GM21423 (cell line): Measurements from ENCODE around the gene COPS4.
"Not testable (repeated sequence)": the region's sequence is repeated elsewhere in the genome, so short reads cannot be mapped to it uniquely, and the experiment has no call there.

ENCODE experiments used
- ATAC-seq: cut with Tn5 transposase; IDR thresholded peaks from one replicate; pipeline ENCODE4 v1.9.1; 2021; ENCODE audit warnings: mild to moderate bottlenecking, moderate library complexity; ENCODE audit not compliant: unreplicated experiment

Gene COPS4

DNA sequence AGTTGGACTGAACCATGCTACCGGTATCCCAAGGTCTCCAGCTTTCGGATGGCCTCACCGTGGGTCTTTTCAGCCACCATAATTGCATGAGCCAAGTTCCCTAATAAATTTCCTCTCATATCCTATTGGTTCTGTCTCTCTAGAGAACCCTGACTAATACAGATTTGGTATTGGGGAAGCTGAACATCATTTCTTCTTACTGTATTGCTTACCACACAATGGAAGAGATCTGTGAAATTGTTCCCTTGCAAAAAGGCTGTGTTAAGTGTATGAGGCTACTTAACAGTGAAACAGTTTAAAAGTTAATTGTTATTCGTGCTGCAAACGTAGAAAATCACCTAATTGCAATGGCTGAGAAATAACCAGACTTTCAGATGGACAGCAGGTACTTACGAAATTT, 45.6 kb downstream of the COPS4 start:
- no peak for ATAC-seq

DNA sequence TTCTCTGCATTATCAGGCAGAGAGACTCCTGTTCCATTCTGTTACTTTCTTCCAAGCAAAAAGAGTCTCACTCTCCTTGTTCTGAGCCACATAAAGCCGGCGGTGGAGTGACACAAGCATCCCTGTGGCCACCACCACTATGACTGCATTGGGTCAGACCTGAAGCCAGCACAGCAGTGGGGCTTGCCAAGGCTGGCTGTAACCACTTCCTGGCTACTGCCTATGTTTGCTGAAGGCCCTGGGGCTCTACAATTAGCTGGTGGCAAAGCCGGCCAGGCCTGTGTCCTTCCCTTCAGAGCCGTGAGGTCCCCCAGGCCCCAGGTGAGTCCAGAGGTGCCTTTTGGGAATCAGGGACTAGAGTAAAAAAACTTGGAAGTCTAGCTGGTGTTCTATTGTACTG, 47.8 kb downstream of the COPS4 start:
- ATAC-seq = no peak

DNA sequence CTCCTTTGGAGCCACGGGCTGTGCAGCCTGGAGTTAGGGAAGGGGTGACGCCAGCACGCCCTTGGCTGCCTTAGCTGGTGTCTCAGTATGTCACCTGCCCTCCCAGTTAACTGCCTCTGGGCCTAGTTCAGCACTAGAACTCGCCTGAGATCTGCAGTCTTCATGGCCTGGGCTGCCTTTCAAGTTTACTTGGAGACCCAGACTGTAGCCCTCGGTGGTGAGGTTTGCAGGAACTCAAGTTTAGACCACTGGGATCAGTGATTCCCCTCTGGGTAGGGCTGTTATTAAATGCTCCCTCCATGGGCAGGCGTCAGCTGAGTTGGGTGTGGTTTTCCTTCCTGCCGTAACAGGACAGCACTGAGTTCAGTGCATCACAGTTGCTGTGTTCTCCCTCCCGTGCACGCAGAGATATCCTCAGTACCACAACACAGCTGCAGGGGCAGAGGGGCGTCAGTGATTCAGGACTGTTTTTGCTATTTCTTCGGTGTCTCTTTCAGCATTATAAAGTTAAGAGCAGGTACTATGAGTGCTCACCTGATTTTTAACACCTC, 49.0 kb downstream of the COPS4 start:
- peak; percentile 58 for ATAC-seq

DNA sequence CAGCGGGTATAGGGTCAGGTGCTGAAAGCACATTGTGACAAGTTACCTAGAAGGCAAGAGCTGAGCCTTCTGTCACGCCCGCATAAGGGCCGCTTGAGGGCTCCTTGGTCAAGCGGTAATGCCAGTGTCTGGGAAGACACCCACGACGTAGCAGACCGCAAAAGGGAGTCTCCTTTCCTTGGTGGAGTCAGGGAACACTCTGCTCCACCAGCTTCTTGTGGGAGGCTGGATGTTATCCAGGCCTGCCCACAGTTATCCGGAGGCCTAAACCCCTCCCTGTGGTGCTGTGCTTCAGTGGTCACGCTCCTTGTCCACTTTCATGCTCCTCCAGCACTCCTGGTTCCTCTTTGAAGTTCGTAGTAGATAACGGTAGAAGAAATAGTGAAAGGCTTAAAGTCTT, 50.0 kb downstream of the COPS4 start:
- not testable (repeated sequence) for ATAC-seq

DNA sequence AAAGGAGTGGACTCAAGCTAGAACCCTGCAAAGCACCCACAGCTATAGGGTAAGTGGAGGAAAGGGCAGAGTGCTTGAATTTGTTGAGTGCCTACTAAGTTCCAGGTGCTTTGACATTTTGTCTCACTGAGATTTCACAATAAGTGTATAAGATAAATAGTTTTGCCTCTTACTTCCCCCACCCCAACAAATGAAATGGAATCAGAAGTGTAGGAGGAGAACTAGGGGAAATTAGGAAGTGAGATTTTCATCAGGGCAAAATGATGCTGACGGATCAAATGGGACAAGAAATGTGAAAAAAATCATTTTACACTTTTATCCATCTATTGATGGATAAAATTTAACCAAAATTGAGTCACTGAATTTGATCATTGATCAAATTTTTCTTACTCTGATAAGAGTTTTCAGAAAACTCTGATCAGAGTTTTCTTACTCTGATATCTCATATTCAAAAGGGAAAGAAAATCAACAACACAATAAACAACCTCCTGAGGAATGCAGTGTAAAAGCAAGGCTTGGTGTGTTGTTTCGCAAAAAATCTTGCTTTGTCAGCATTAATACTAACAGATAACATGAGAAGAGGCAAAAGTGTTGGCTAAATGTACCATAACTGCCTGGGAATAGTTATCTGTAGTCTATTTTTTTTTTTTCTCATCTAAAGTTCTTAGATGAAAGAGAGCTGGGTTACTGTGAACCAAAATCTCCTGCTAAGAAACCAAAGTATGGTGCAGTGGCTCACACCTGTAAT, 54.6 kb downstream of the COPS4 start:
- ATAC-seq = no peak

DNA sequence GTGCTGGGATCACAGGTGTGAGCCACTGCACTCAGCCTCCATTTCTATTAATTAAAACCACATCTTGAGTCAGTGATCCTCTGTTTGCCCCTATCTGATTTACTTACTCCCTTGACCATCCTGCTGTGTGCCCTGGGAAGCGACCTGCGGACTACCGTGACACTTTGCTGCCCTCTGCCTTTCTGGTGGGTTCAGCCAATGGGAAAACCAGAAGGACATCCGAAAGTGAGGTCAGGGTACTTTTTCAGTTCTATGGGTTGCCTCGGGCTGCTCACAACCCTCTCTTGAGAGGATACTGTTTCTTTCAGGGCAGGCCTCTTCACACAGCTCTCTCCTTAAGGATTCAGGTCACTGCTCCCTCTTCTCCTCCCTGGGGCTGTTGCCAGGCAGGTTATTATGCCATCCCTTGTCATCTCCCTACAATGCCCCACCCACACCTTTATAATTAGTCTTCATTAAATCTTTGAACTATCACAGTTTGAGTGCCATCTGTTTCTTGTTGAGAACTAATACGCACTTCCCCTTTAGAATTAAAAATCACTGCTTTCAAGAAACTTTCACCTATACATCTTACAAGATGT, 58.2 kb downstream of the COPS4 start:
- no peak for ATAC-seq

DNA sequence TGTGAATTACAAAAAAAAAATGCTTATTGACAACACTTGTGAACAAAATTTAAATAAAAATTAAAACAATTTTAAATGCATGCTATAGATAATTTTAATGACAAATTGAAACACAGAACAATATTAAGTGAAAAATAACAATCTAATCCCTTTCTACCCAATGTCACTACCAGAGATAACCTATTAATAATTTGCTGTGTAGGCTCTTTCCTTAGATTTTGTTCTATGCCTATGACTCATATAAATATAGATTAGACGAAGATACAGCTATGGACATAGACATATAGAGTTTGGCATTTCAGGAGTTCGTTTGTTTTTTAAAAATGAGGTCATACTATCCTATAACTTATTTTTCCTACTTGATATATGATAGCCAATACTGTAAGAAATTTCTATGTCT, 61.4 kb downstream of the COPS4 start:
- ATAC-seq = no peak

DNA sequence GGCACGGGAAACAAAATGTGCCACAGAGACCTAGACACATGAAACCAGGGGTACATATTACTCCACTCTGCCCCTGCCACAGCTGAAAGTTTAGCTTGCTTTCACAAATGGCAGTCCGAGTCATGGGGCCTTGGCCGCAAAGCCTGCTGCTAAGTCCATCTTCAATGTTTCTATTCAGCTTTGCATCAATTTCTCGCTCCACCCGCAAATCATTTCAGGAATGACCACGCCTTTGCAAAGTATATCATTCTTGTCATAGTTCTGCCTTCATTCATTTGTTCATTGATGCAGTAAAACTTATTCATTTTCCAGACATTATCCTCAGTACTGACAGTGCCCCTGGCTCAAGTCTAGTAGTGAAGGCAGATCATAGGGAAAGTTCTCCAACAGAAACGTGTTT, 70.0 kb downstream of the COPS4 start:
- ATAC-seq = no peak

DNA sequence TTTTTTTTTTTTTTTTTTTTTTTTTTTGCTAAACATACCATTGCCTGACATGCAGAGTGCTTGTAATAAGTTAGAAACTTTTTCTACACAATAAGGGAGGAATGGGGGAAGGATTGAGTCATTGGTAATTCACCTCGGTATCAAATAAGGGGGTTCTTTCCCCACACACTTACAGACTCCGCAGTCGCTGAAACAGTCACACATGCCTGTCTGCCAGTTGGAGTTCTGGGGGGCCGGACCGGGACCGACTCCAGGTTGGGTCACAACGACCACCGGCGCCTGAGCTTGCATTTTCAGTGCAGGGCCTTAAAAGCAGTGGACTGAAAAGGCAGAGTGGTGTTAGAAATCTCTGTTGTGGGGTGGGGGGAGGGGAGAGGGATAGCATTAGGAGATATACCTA, 72.6 kb downstream of the COPS4 start:
- no peak for ATAC-seq

DNA sequence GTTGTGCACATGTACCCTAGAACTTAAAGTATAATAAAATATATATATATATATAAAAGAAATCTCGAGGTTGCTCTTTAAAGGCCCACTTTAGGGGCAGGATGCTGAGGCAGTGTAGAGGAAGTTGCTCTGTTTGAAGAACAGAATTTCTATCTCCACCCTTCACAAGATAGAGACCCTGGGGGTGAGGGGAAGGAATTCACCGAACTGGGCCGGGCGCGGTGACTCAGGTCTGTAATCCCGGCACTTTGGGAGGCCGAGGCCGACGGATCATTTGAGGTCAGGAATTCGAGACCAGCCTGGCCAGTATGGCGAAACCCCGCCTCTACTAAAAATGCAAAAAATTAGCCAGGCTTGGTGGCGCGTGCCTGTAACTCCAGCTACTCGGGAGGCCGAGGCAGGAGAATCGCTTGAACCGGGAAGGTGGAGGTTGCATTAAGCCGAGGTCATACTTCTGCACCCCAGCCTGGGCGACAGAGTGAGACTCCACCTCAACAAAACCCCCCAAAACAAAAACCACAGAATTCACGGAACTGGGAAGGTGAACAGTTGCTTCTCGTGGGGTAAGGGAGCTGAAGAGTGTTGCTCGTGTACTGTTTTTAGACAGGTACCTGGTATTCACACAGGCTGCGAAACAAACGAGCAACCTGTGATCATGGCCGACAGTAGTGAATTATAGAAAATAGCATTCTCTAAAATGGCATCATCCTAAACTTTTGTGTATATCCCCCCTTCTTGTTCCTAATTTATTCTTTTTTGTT, 73.3 kb downstream of the COPS4 start:
- no peak for ATAC-seq

DNA sequence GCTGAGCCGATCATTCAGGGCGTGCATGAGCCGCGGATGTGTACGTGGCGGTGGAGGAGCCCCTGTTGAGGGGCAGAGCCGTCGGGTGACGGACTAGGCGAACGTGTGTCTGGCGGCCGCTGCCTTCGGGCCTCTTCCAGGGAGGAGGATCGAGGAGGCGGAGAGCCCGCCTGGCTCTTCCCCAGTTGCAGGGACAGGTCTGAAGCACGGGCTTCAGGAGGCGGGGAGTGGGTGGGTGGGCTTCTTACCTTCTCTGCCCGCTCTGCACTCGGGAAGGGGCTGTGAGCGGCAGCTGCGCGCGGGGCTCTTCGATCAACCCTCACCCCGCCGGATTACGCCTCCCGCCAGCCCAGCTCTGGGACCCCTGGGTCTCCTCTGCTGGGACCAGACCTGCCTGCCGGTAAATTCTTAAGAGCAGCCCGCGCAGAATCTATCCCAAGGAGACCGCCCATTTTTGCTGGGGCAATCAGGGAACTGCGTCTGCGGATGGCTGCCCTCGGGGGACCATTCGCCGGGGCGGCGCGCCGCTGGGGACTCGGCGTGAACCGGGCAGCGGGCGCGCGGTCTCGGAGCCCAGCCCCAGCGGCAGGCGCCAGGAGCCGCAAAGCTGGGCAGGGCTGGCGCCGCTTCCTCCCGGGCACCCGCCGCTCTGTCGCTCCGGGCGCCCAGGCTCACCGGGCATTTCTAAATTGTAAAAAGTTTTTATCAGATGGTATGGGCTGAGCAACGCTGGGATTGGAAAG, 74.7 kb downstream of the COPS4 start:
- ATAC-seq = peak; percentile 15

DNA sequence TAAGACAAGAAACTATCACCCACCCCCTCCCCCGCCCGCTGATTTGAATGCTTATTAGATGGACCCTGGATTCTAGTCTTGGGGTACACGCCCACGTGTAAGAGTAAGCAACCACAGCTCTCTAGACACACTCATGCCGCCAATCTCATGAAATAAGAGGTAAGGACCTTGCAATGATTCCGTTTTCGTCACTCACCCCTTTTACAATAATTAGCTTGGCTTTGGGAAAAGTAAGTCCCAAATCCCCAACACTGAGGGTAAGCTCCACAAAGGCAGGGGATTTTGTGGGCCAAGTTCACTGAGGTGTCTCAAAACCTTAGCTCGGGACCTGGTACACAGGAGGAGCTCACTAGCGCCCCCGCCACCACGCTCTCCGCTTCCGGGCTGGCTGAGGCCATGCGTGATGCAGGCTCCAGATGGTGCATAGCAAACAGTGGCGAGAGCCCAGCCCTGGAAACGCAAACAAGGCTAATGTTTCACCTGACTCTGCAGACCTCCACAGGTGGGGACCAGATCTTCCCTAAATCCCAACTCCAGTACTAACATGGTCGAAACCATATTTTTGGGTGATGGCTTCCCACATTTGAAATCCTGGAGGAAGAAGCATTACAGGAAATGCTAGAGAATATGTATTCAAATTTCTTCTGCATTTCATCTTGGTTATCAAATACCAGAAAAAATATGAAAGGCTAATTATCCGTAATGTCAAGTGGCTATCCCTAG, 75.4 kb downstream of the COPS4 start:
- peak; percentile 65 for ATAC-seq

DNA sequence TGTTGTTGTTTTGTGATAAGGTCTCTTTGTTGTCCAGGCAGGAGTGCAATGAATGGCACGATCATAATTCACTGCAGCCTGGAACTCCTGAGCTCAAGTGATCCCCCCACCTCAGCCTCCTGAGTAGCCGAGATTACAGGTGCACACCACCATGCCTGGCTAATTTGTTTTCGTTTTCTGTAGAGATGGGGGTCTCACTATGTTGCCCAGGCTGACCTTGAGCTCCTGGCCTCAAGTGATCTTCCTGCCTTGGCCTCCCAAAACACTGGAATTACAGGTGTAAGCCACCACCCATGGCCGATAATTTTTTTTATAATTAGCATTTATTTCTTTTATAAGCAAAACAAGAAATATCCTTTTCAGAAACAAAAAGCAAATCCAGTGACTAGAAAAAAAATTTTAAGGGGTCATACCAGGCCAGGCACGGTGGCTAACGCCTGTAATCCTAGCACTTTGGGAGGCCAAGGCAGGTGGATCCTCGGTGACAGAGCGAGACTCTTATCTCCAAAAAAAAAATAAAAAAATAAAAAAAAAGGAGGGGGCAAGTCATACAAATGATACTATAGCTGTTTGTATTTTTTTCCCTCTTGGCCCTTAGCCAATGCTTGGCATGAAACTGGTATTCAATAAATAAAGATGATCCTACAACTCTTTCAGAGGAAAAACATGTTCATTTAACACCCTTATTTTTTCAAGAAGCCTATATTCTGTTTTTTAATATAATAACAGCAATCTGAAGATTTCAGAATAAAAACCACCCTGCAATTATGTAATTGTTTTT, 76.2 kb downstream of the COPS4 start:
- ATAC-seq = no peak

DNA sequence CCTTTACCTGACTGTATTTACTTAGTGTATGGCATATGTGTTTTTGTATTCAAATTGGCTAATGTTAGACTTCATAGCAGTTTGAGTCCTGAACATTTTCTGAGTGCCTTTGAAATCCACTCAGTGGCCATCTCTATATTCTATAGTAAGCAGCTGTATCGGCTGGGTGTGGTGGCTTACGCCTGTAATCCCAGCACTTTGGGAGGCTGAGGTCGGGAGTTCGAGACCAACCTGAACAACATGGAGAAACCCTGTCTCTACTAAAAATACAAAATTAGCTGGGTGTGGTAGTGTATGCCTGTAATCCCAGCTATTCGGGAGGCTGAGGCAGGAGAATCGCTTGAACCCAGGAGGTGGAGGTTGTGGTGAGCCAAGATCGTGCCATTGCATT, 76.8 kb downstream of the COPS4 start:
- not testable (repeated sequence) for ATAC-seq

DNA sequence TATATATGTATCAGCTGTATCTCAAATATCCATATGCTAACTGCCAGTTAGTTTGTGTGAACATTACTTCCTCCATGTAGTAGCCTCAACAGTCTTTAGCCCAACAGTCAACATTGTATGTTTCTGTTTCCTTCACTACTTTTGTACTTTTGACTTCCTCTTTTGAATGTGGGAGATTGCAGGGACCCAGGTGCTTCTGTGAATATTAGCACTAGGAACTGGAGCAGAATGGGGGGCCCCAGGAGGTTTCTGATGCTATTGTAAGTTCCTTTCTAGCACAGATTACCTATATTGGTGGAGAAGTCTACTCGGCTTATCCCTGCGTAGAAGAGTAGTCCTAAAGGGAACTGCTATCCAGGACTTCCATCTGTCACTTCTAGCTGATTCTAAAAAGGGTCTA, 77.2 kb downstream of the COPS4 start:
- peak; percentile 41 for ATAC-seq

DNA sequence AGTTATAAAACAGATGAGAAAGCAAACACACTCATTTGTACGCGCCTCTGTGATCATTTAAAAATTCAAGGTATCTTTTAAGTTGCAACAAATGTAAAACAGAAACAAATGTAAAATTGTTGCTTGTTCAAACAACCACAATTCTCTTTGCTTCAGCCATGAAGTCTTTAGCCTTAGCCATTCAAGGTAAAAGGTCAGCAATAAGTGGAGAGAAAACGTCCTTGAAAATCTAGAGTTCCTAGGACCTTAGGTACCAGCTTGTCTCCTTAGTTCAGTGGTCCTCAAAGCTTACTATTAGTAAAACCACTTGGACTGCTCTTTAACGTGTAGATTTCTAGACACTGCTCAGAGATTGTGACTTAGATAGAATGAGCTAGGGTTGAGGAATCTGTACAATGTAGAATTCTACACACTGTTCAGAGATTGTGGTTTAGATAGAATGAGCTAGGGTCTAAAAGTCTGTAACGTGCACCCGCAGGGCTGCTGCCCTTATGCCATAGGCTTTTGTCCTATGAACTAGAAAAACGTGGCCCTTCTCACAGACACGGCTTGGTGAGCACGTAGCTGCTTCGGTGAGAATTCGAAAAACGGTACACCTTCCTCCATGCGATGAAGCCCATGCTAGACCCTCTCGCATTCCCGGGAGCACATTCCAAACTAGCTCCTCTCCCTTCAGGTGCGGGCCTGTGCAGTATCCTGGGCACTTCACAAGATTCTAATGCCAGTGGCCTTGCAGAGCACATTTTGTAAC, 77.9 kb downstream of the COPS4 start:
- no peak for ATAC-seq

DNA sequence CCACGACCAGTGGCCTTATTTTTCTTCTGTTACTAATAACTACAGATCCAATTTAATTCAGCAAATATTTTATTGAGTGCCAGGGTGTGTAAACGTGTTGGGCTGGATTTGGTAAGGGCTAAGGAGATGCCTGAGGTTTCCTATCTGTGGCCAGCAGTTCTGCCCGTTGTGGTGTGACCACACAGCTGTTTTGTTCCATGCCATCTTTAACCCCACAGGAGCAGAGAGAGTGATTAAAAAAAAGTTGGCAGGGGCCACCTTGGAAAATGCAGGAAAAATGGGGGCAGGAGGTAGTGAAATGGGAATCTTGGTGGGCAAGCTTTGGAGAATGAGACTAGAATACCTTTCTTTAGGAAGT, 78.4 kb downstream of the COPS4 start:
- no peak for ATAC-seq

DNA sequence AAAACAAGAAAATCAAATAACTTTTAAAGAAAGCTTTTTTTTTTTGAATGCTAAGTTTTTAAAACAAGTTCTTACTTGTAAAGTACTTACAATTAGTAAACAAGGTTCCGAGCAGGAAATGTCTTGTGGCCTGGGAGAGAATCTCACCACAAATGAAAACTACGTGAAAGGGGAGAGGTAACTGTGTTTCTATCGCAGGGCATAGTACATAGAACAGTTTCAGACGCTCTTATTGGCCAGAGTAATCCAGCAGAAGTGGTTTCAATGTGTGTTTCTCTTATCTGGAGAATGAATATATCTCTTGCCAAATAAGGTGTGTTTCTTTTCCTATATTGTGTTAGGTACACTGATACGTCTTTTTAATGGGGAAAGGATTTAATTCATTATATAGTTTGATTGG, 79.6 kb downstream of the COPS4 start, which contains the start of gene PLAC8:
TSS of gene PLAC8 (minus strand) at position 154 of the 400 bp plus-strand sequence. CDS start 6,808 bp downstream, outside the sequence.
- peak; percentile 43 for ATAC-seq

DNA sequence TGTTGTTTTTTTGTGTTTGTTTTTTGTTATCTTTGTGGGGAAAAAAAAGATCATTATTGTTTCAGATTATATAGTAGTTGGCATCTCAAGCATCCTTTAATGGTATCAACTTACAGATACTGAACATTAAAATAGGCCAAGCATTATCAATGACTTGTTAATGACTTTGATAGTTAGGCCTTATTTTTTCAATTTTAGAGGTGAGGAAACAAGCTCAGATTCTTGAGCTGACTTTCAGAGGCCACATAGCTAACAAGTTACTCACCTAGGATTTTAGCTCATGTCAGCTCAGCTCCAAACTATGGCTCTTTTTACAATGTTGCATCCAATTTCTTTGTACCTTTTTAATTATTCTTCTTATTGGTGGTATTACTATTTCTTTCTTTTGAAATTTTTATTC, 80.0 kb downstream of the COPS4 start:
- no peak for ATAC-seq
